BLaER1 treated with 17β-estradiol and CSF1 and Interleukin-3, amounts not matched to agents 10 nM and 100 nM (cell line): ENCODE data around the gene ZNRF3.
"Not testable (repeated sequence)": the region's sequence is repeated elsewhere in the genome, so short reads cannot be mapped to it uniquely, and the experiment has no call there.

ENCODE experiments used
- H3K27ac ChIP-seq, 11 experiments: shearing (Covaris generic); formaldehyde crosslinking; 2 replicates each; pipeline ENCODE4 v1.8.1; 2022
- H3K27me3 ChIP-seq, 11 experiments: shearing (Covaris generic); formaldehyde crosslinking; 2 replicates each; pipeline ENCODE4 v1.8.1; 2022
- H3K36me3 ChIP-seq, 11 experiments: shearing (Covaris generic); formaldehyde crosslinking; 2 replicates each; pipeline ENCODE4 v1.8.1; 2022
- H3K4me1 ChIP-seq, 10 experiments: shearing (Covaris generic); formaldehyde crosslinking; 2 replicates each; pipeline ENCODE4 v1.8.1; 2022
- H3K4me2 ChIP-seq, 11 experiments: shearing (Covaris generic); formaldehyde crosslinking; 2 replicates each; pipeline ENCODE4 v1.8.1; 2022
- H3K4me3 ChIP-seq, 10 experiments: shearing (Covaris generic); formaldehyde crosslinking; 2 replicates each; pipeline ENCODE4 v1.8.1; 2022
- H3K9ac ChIP-seq, 11 experiments: shearing (Covaris generic); formaldehyde crosslinking; 2 replicates each; pipeline ENCODE4 v1.8.1; 2022
- H3K9me3 ChIP-seq, 11 experiments: shearing (Covaris generic); formaldehyde crosslinking; replicated peaks in 1 of 11; 2 replicates each; pipeline ENCODE4 v1.8.1; 2022
- H4K20me1 ChIP-seq, 11 experiments: shearing (Covaris generic); formaldehyde crosslinking; 2 replicates each; pipeline ENCODE4 v1.8.1; 2022
- Cebpa-rat ChIP-seq, 11 experiments: shearing (Covaris generic); IDR thresholded peaks; 2 replicates each; pipeline ENCODE4 v1.8.1; 2022

The ZNRF3 gene

DNA sequence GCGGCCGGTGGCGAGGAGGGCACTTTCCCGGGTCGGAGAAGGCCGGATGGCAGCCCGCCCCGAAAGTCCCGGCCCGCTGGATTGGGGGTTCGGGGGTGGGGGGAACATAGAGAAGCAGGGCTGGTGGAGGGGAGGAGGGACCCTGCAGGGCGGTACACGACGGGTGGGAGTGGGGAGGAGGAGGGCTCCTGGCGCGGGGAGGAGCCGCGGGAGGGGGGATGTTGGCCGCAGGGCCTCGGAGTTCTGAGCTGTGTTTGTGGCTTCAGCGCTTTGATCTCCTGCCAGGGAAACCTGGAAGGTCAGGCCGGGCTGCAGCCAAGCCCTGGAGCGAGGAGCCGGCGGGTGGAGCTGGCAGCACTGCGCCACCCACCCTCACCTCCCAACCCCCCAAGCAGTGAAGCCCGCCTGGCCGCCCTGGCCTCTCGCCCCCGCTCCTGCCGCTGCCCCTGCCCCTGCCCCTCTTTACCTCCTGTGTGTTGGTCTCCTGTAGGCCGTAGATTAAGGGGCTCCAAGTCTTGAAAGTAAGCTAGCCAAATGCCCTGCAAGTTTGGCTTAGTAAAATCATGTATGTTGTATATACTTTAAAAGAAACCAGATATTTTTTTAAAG, 147.3 kb downstream of the ZNRF3 start:
- H3K4me3 ChIP-seq: peak overlapping the region in 7 of 10 experiments; percentile 6 to 43 (median 31); a peak in 9 of 20 replicates
- H3K9ac ChIP-seq: peak overlapping the region in 1 of 11 experiments; percentile 36; a peak in 1 of 22 replicates
- H3K27me3 ChIP-seq: peaks cover 34 to 45% (median 40%) of the 10 kb centered on the region in 11 experiments
- H3K4me1 ChIP-seq: peaks cover 19 to 23% (median 21%) of the 10 kb centered on the region in 10 experiments
- H3K36me3 ChIP-seq: peaks cover 0 to 12% (median 7%) of the 10 kb centered on the region in 11 experiments; a peak in 7 of 22 replicates
- peaks cover 0 to 83% (median 41%) of the 10 kb centered on the region in 11 experiments; a peak in 18 of 22 replicates for H4K20me1 ChIP-seq
- no peak overlapping the region for H3K27ac ChIP-seq
- H3K9me3 ChIP-seq: no peaks in the 10 kb centered on the region
- peak overlapping the region; percentile 45 to 79 (median 66) for H3K4me2 ChIP-seq
- TF ChIP-seq Cebpa-rat (IDR thresholded peaks at IDR 0.05): no peak

GRCh38 chr22:29031227-29032011, 148.0 kb downstream of the ZNRF3 start:
- Histone ChIP-seq H4K20me1 (peaks cover 0 to 82% (median 41%) of the 10 kb centered on the region in 11 experiments; a peak in 18 of 22 replicates), H3K4me1 (peaks cover 19 to 23% (median 21%) of the 10 kb centered on the region in 10 experiments), H3K4me2 (peak overlapping the region; percentile 45 to 79 (median 66)), H3K9me3 (no peaks in the 10 kb centered on the region), H3K27me3 (peaks cover 34 to 45% (median 40%) of the 10 kb centered on the region in 11 experiments), H3K27ac (no peak overlapping the region), H3K9ac (no peak overlapping the region), H3K4me3 (0 out of 20 replicates have a peak overlapping the region, but pooled peaks of 1 of the 10 experiments have one; percentile 43), H3K36me3 (peaks cover 0 to 10% (median 5%) of the 10 kb centered on the region in 11 experiments; a peak in 7 of 22 replicates)
- TF ChIP-seq Cebpa-rat (IDR thresholded peaks at IDR 0.05): no peak

GRCh38 chr22:29032014-29032475, 148.7 kb downstream of the ZNRF3 start:
- Histone ChIP-seq H4K20me1 (peaks cover 0 to 76% (median 41%) of the 10 kb centered on the region in 11 experiments; a peak in 18 of 22 replicates), H3K4me1 (peaks cover 19 to 23% (median 21%) of the 10 kb centered on the region in 10 experiments), H3K9me3 (no peaks in the 10 kb centered on the region), H3K4me2 (peak overlapping the region; percentile 45 to 79 (median 66); a peak in 21 of 22 replicates), H3K9ac (no peak overlapping the region), H3K4me3 (no peak overlapping the region), H3K27ac (no peak overlapping the region), H3K36me3 (peaks cover 0 to 9% (median 0%) of the 10 kb centered on the region in 11 experiments; a peak in 2 of 22 replicates), H3K27me3 (peaks cover 34 to 45% (median 40%) of the 10 kb centered on the region in 11 experiments)
- no peak for TF ChIP-seq Cebpa-rat (IDR thresholded peaks at IDR 0.05)

GRCh38 chr22:29032584-29032983, 149.2 kb downstream of the ZNRF3 start:
- H3K4me1 ChIP-seq: peaks cover 19 to 23% (median 21%) of the 10 kb centered on the region in 10 experiments
- no peaks in the 10 kb centered on the region for H3K9me3 ChIP-seq
- H3K27ac ChIP-seq: no peak overlapping the region
- H3K27me3 ChIP-seq: peaks cover 34 to 45% (median 40%) of the 10 kb centered on the region in 11 experiments
- H3K9ac ChIP-seq: no peak overlapping the region
- H3K36me3 ChIP-seq: peaks cover 0 to 9% (median 0%) of the 10 kb centered on the region in 11 experiments; a peak in 2 of 22 replicates
- H4K20me1 ChIP-seq: peaks cover 0 to 78% (median 44%) of the 10 kb centered on the region in 11 experiments; a peak in 18 of 22 replicates
- no peak for TF ChIP-seq Cebpa-rat (IDR thresholded peaks at IDR 0.05)
- H3K4me3 ChIP-seq: no peak overlapping the region
- no peak overlapping the region; a peak in 1 of 22 replicates for H3K4me2 ChIP-seq

- peaks cover 0 to 10% (median 8%) of the 10 kb centered on the region in 10 experiments; a peak in 14 of 20 replicates for H3K4me1 ChIP-seq
- H3K27ac ChIP-seq: no peak overlapping the region
- H3K27me3 ChIP-seq: peaks cover 0 to 3% (median 0%) of the 10 kb centered on the region in 11 experiments; a peak in 2 of 22 replicates
- H3K4me2 ChIP-seq: no peak overlapping the region
- no peak for TF ChIP-seq Cebpa-rat (IDR thresholded peaks at IDR 0.05)
- H3K9ac ChIP-seq: no peak overlapping the region
- H4K20me1 ChIP-seq: peaks cover 0 to 73% (median 23%) of the 10 kb centered on the region in 11 experiments; a peak in 14 of 22 replicates
- no peaks in the 10 kb centered on the region for H3K9me3 ChIP-seq
- no peak overlapping the region for H3K4me3 ChIP-seq
- H3K36me3 ChIP-seq: peaks cover 0 to under 1% (median 0%) of the 10 kb centered on the region in 11 experiments; a peak in 1 of 22 replicates
Observed at GRCh38 chr22:29037340-29037932, 154.1 kb downstream of the ZNRF3 start.

- Histone ChIP-seq H3K4me3 (no peak overlapping the region), H3K27ac (no peak overlapping the region), H4K20me1 (peaks cover 0 to 65% (median 23%) of the 10 kb centered on the region in 11 experiments; a peak in 14 of 22 replicates), H3K4me2 (no peak overlapping the region), H3K9ac (no peak overlapping the region), H3K36me3 (peaks cover 0 to 18% (median 4%) of the 10 kb centered on the region in 11 experiments; a peak in 11 of 22 replicates), H3K4me1 (peaks cover 0 to 10% (median 8%) of the 10 kb centered on the region in 10 experiments; a peak in 13 of 20 replicates), H3K27me3 (no peaks in the 10 kb centered on the region), H3K9me3 (no peaks in the 10 kb centered on the region)
- no peak for TF ChIP-seq Cebpa-rat (IDR thresholded peaks at IDR 0.05)
Observed at GRCh38 chr22:29039148-29039547, 155.8 kb downstream of the ZNRF3 start.

DNA sequence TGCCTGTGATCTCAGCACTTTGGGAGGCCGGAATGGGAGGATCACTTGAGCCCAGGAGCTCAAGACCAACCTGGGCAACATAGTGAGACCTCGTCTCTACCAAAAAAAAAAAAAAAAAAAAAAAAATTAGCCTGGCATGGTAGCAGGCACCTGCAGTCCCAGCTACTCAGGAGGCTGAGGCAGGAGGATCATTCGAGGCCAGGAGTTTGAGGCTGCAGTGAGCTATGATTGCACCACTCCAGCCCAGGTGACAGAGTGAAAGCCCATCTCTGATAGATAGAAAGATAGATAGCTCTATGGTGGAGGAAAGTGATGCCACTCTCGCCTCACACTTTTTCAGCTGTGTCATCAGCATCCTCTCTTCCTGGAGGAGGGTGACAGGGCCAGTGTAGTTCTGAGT, 156.3 kb downstream of the ZNRF3 start:
- H3K27me3 ChIP-seq, H3K9me3 ChIP-seq, H3K4me3 ChIP-seq, H3K9ac ChIP-seq, H3K4me2 ChIP-seq, H3K27ac ChIP-seq: not testable (repeated sequence)
- Histone ChIP-seq H3K4me1 (peaks cover 0 to 10% (median 8%) of the 10 kb centered on the region in 10 experiments; a peak in 13 of 20 replicates), H3K36me3 (peaks cover 0 to 23% (median 8%) of the 10 kb centered on the region in 11 experiments; a peak in 15 of 22 replicates), H4K20me1 (peaks cover 0 to 60% (median 23%) of the 10 kb centered on the region in 11 experiments; a peak in 14 of 22 replicates)
